Measurements from ENCODE around the gene MAML2. TPM values are rescaled to one million over a fixed set of nuclear protein-coding genes. Genes with fewer than 3 reads are reported as not detected.

MAML2 gene
- total RNA-seq, 1 experiment from 2014 or later, result 2.9 TPM

Small RNA genes lying within 50 kb of the gene (microRNA-seq; reads per million reads assigned to microRNA genes)
- not detected for gene MIR1260B (ENCODE audit: unreplicated experiment)

Other genes with a start within 250 kb of the MAML2 start
- 25.3 TPM for gene CCDC82, start 46.7 kb upstream of the MAML2 start, total RNA-seq (2021; ENCODE audit: unreplicated experiment)
- gene JRKL, start 46.8 kb upstream of the MAML2 start, total RNA-seq (2021; ENCODE audit: unreplicated experiment), result 9.6 TPM

All from Panc1 (cell line).